Neural progenitor cell (in vitro differentiated cells): ENCODE results near the gene ART5.

Experiments
- EZH2 ChIP-seq: fragments of 200-600 bp; sonication (generic); IDR thresholded peaks from 2 replicates; pipeline ENCODE4 v1.6.1; 2017; ENCODE audit warnings: antibody characterized with exemption, mild to moderate bottlenecking, moderate library complexity
- EZH2phosphoT487 ChIP-seq: fragments of 200-600 bp; sonication (generic); IDR thresholded peaks from 2 replicates; pipeline ENCODE4 v1.6.1; 2017; ENCODE audit warnings: antibody characterized with exemption
- TF ChIP-seq, protein P1 (sequence below): fragments of 200-600 bp; sonication (generic); IDR thresholded peaks from 2 replicates; pipeline ENCODE4 v1.5.1; 2017; ENCODE audit warnings: antibody characterized with exemption, mild to moderate bottlenecking

DNA sequence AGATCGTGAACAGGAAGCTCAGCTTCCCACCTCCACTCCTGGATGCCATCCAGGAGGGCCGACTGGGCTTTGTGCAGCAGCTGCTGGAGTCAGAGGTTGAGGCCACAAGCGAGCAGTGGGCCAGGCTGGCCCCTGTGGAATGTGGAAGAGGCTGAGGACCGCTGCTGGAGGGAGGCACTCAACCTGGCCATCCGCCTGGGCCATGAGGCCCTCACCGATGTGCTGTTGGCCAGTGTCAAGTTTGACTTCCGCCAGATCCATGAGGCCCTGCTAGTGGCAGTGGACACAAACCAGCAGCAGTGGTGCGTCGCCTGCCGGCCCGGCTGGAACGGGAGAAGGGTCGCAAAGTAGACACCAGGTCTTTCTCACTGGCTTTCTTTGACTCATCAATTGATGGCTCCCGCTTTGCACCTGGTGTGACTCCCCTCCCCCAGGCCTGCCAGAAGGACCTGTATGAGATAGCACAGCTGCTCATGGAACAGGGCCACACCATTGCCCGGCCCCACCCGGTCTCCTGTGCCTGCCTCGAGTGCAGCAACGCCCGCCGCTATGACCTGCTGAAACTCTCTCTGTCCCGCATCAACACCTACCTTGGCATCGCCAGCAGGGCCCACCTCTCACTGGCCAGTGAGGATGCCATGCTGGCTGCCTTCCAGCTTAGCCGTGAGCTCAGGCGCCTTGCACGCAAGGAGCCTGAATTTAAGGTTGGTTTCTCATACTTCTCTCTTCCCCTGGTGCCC, 24.9 kb downstream of the ART5 start:
- TF ChIP-seq, protein P1, sequence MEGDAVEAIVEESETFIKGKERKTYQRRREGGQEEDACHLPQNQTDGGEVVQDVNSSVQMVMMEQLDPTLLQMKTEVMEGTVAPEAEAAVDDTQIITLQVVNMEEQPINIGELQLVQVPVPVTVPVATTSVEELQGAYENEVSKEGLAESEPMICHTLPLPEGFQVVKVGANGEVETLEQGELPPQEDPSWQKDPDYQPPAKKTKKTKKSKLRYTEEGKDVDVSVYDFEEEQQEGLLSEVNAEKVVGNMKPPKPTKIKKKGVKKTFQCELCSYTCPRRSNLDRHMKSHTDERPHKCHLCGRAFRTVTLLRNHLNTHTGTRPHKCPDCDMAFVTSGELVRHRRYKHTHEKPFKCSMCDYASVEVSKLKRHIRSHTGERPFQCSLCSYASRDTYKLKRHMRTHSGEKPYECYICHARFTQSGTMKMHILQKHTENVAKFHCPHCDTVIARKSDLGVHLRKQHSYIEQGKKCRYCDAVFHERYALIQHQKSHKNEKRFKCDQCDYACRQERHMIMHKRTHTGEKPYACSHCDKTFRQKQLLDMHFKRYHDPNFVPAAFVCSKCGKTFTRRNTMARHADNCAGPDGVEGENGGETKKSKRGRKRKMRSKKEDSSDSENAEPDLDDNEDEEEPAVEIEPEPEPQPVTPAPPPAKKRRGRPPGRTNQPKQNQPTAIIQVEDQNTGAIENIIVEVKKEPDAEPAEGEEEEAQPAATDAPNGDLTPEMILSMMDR, result no peak
- TF ChIP-seq EZH2, result no peak
- TF ChIP-seq EZH2phosphoT487, result no peak
